HG02870 (cell line): ENCODE data around the gene NECAB3.

Experiments
- ATAC-seq: cut with Tn5 transposase; IDR thresholded peaks from one replicate; pipeline ENCODE4 v1.9.1; 2021; ENCODE audit warnings: mild to moderate bottlenecking, moderate library complexity; ENCODE audit not compliant: unreplicated experiment

The NECAB3 gene

GRCh38 chr20:33677991-33678702, 3.9 kb upstream of the NECAB3 start:
- ATAC-seq, result no peak

GRCh38 chr20:33676652-33677645, 2.7 kb upstream of the NECAB3 start:
- no peak for ATAC-seq

- ATAC-seq, result no peak
Measured at GRCh38 chr20:33676121-33676520, 1.9 kb upstream of the NECAB3 start.

GRCh38 chr20:33675136-33675959, 1.1 kb upstream of the NECAB3 start:
- ATAC-seq, result no peak

GRCh38 chr20:33673410-33674293, 576 bp downstream of the NECAB3 start:
- ATAC-seq, result peak; percentile 18

- ATAC-seq, result no peak
Measured at GRCh38 chr20:33673114-33673409, 1.2 kb downstream of the NECAB3 start.

GRCh38 chr20:33672426-33673113, 1.7 kb downstream of the NECAB3 start:
- ATAC-seq, result no peak

GRCh38 chr20:33671573-33672288, 2.5 kb downstream of the NECAB3 start:
- no peak for ATAC-seq

GRCh38 chr20:33670715-33671499, 3.3 kb downstream of the NECAB3 start:
- no peak for ATAC-seq

GRCh38 chr20:33669873-33670640, 4.2 kb downstream of the NECAB3 start:
- no peak for ATAC-seq

- no peak for ATAC-seq
Measured at GRCh38 chr20:33669224-33669623, 5.0 kb downstream of the NECAB3 start.

GRCh38 chr20:33668466-33669155, 5.6 kb downstream of the NECAB3 start:
- no peak for ATAC-seq

- ATAC-seq, result no peak
Measured at GRCh38 chr20:33667676-33668465, 6.4 kb downstream of the NECAB3 start.

- ATAC-seq, result peak; percentile 4
Measured at GRCh38 chr20:33667245-33667675, 7.0 kb downstream of the NECAB3 start.

- peak; percentile 71 for ATAC-seq
Measured at GRCh38 chr20:33666293-33667244, 7.7 kb downstream of the NECAB3 start, which contains the start of gene ACTL10. Gene ACTL10 (plus strand): TSS chr20:33666943. CDS start chr20:33667498, 555 bp downstream.
